Measurements from ENCODE around the gene HDAC6. TPM values are rescaled to one million over a fixed set of nuclear protein-coding genes. Genes with fewer than 3 reads are reported as not detected.
"Not testable (repeated sequence)": the region's sequence is repeated elsewhere in the genome, so short reads cannot be mapped to it uniquely, and the experiment has no call there.

The HDAC6 gene
- total RNA-seq, 1 donor from 2014 or later = 77.7 TPM

DNA sequence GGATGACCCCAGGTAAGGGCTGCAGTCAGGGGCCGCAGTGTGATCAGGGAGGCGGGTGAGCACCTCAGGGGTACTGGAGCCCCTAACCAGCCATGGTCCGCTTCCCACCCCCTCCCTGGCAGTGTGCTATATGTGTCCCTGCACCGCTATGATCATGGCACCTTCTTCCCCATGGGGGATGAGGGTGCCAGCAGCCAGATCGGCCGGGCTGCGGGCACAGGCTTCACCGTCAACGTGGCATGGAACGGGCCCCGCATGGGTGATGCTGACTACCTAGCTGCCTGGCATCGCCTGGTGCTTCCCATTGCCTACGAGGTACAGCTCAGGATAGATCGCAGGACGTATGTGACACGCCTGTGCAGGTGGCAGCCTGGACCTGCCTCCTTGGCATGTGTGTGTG lies 16.2 kb downstream of the HDAC6 start:
- intact Hi-C loops (cut with micrococcal nuclease) = no loop called here
- Mint-ChIP-seq H3K4me3 (ENCODE audit: low read depth) (no peak overlapping the region), H3K36me3 (ENCODE audit: low read depth) (peaks cover 7% of the 10 kb centered on the region), H3K27ac (no peak overlapping the region), H3K9me3 (no peaks in the 10 kb centered on the region), H3K27me3 (ENCODE audit: low read depth) (no peaks in the 10 kb centered on the region), H3K4me1 (ENCODE audit: low read depth) (peaks cover 1% of the 10 kb centered on the region)
- no peak for DNase-seq (ENCODE audit: low spot score)

DNA sequence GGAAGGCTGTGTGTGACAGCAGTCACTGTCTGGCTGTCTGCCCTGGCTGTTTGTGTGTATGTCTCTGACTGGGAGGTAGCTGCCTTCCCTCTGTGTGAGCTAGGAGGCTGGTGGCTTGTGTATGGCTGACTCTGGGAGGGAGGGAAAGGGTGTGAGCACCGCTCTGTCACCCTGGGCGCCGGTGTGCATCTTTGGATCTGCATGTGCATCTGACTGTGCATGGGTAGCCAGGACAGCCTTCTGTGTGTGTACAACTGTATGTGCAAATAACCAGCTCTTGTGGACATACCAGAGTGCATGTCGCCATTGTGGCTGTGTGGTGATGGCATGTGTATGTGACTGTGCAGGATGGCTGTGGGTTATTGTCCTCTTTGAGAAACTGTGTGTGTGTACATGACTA lies 17.0 kb downstream of the HDAC6 start:
- intact Hi-C loops (cut with micrococcal nuclease) = no loop called here
- H3K36me3 Mint-ChIP-seq (ENCODE audit: low read depth) = peaks cover 9% of the 10 kb centered on the region
- H3K4me1 Mint-ChIP-seq (ENCODE audit: low read depth) = peaks cover 1% of the 10 kb centered on the region
- DNase-seq (ENCODE audit: low spot score) = no peak
- no peak overlapping the region for H3K27ac Mint-ChIP-seq
- H3K9me3 Mint-ChIP-seq = no peaks in the 10 kb centered on the region
- no peak overlapping the region for H3K4me3 Mint-ChIP-seq (ENCODE audit: low read depth)
- H3K27me3 Mint-ChIP-seq (ENCODE audit: low read depth) = no peaks in the 10 kb centered on the region

DNA sequence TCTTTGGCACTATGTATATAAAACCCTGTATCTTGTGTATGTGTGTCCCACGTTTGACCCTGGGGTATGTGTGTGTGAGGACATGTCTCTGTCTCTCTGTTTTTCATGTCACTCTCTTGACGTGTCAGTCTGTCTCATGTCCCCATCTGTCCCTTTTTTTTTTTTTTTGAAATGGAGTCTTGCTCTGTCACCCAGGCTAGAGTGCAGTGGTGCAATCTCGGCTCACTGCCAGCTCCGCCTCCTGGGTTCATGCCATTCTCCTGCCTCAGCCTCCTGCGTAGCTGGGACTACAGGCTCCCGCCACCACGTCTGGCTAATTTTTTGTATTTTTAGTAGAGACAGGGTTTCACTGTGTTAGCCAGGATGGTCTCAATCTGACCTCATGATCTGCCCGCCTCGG lies 17.5 kb downstream of the HDAC6 start:
- H3K9me3 Mint-ChIP-seq; H3K4me3 Mint-ChIP-seq (ENCODE audit: low read depth); H3K27me3 Mint-ChIP-seq (ENCODE audit: low read depth); H3K4me1 Mint-ChIP-seq (ENCODE audit: low read depth); intact Hi-C loops (cut with micrococcal nuclease); DNase-seq (ENCODE audit: low spot score); H3K27ac Mint-ChIP-seq: not testable (repeated sequence)
- H3K36me3 Mint-ChIP-seq (ENCODE audit: low read depth) = peaks cover 11% of the 10 kb centered on the region

DNA sequence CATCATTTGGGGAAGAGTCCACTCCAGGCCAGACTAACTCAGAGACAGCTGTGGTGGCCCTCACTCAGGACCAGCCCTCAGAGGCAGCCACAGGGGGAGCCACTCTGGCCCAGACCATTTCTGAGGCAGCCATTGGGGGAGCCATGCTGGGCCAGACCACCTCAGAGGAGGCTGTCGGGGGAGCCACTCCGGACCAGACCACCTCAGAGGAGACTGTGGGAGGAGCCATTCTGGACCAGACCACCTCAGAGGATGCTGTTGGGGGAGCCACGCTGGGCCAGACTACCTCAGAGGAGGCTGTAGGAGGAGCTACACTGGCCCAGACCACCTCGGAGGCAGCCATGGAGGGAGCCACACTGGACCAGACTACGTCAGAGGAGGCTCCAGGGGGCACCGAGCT lies 21.2 kb downstream of the HDAC6 start:
- H3K4me3 Mint-ChIP-seq (ENCODE audit: low read depth) = no peak overlapping the region
- DNase-seq (ENCODE audit: low spot score) = no peak
- no peak overlapping the region for H3K27ac Mint-ChIP-seq
- H3K36me3 Mint-ChIP-seq (ENCODE audit: low read depth) = peaks cover 27% of the 10 kb centered on the region
- intact Hi-C loops (cut with micrococcal nuclease) = no loop called here
- peaks cover 1% of the 10 kb centered on the region for H3K4me1 Mint-ChIP-seq (ENCODE audit: low read depth)
- H3K27me3 Mint-ChIP-seq (ENCODE audit: low read depth) = peaks cover 8% of the 10 kb centered on the region
- H3K9me3 Mint-ChIP-seq = no peaks in the 10 kb centered on the region

DNA sequence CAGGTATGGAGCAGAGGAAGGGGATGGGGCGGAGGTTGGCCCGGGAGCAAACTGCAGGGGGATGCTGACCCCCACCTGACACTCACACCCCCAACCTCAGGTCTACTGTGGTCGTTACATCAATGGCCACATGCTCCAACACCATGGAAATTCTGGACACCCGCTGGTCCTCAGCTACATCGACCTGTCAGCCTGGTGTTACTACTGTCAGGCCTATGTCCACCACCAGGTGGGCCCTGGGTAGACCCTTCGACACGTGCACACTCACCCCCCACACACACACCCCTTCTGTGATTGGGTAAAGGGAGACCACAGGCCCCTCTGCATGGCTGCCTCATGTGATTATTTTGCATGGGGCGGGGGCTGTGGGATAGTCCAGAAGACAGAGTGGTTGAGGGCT lies 22.2 kb downstream of the HDAC6 start:
- Mint-ChIP-seq H3K4me3 (ENCODE audit: low read depth) (no peak overlapping the region), H3K4me1 (ENCODE audit: low read depth) (peaks cover 1% of the 10 kb centered on the region), H3K9me3 (no peaks in the 10 kb centered on the region), H3K27me3 (ENCODE audit: low read depth) (peaks cover 8% of the 10 kb centered on the region), H3K36me3 (ENCODE audit: low read depth) (peaks cover 27% of the 10 kb centered on the region), H3K27ac (no peak overlapping the region)
- no peak for DNase-seq (ENCODE audit: low spot score)
- intact Hi-C loops (cut with micrococcal nuclease) = no loop called here

DNA sequence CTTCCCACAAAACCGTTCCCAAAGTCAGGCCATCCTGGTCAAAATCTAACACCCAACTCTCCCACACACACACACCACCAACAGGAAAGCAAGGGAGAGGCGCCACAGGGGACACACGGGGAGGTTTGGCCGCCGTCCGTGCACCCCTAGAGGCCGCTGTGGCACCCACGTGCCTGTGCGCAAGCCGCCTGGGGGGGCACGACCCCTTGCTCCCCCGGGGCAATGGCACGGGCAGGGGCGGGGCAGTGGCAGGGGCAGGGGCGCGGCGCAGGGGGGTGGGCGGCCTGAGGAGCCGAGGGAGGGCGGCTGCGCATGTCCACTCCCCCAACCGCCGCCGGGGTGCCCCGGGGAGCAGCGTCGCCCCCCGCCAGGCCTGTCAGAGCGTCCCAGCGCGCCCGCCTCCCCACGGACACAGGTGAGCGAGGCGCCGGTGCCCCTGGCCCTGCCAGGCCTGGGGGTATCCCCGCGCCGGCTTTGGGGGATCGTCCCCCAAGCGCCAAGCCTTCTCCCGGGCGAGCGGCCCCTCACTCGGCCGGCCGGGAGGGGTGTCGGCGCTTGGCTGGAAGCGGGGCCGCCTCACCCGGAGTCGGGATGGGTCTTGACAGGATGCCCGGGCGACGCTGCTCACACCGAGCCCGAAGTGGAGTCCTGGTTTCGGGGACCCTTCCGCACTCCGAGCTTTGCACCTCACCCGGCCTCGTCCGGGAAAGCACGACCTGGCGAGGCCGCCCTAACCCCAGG lies 24.4 kb downstream of the HDAC6 start, which contains the start of gene ERAS:
ERAS (plus strand) TSS at position 379 of the 741 bp plus-strand sequence. CDS start 2,611 bp downstream, outside the sequence.
- Mint-ChIP-seq H3K9me3 (no peaks in the 10 kb centered on the region), H3K27me3 (ENCODE audit: low read depth) (peaks cover 19% of the 10 kb centered on the region), H3K4me1 (ENCODE audit: low read depth) (peaks cover 1% of the 10 kb centered on the region), H3K36me3 (ENCODE audit: low read depth) (peaks cover 24% of the 10 kb centered on the region), H3K4me3 (ENCODE audit: low read depth) (no peak within 1 kb of the TSS), H3K27ac (no peak within 1 kb of the TSS)
- intact Hi-C loops (cut with micrococcal nuclease) = no loop called here
- DNase-seq (ENCODE audit: low spot score) = no peak

DNA sequence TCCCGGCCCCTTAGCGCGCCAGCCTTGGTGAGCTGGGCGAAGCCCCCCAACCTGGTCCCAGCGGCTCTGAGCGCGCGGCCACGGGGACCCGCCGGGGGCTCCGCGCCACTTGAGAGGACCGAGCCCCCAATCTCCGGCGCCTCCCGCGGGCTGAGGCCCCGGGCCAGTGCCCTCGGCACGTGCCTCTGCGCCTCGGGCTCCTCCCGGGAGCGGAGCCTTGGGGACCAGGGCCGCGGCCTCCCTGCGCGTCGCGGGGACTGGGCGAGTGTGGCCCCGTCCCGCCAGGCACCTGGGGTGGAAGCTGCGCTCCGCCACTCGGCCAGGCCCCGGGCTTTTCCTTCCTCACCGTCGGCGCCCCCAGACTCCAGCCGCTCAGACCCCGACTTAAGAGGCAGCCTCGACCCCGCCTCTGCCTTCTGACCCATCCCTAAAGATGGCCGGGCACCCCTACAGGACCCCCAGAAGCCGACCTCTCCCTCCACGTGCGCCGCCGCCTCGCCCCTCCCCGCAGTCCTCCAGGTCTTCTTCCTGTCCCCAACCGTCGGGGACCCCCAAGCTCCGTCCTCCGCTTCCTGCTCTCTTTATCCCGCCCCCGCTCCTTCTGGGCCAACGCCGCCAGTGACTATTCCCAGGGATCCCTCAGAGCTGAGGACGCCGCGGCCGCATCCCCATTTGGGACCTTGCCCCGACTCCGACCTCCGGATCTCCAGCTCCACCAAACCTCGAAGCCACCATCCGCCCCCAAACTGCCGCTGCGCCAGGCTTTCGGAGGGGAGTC lies 25.2 kb downstream of the HDAC6 start:
- Mint-ChIP-seq H3K4me1 (ENCODE audit: low read depth) (peaks cover under 1% of the 10 kb centered on the region), H3K4me3 (ENCODE audit: low read depth) (no peak overlapping the region), H3K36me3 (ENCODE audit: low read depth) (peaks cover 24% of the 10 kb centered on the region), H3K27me3 (ENCODE audit: low read depth) (peaks cover 20% of the 10 kb centered on the region), H3K9me3 (no peaks in the 10 kb centered on the region), H3K27ac (no peak overlapping the region)
- intact Hi-C loops (cut with micrococcal nuclease) = no loop called here
- DNase-seq (ENCODE audit: low spot score) = no peak

DNA sequence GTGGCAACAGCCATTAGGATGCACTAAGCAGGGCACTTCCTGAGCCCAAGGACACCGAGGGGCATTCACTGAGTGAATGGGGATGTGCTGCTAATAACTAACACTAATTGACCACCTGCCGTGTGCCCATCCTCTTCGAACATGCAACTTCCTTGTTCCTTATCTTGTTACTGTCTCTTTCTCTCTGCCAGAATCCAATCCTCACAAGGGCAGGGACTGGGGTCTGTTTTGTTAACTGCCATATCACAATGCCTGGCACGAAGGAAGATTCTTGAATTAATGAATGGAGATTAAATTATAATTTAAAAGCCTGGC lies 25.7 kb downstream of the HDAC6 start:
- H3K4me3 Mint-ChIP-seq (ENCODE audit: low read depth) = no peak overlapping the region
- H3K27ac Mint-ChIP-seq = no peak overlapping the region
- no peak for DNase-seq (ENCODE audit: low spot score)
- intact Hi-C loops (cut with micrococcal nuclease) = no loop called here
- no peaks in the 10 kb centered on the region for H3K9me3 Mint-ChIP-seq
- peaks cover 24% of the 10 kb centered on the region for H3K36me3 Mint-ChIP-seq (ENCODE audit: low read depth)
- no peaks in the 10 kb centered on the region for H3K4me1 Mint-ChIP-seq (ENCODE audit: low read depth)
- H3K27me3 Mint-ChIP-seq (ENCODE audit: low read depth) = peaks cover 22% of the 10 kb centered on the region

DNA sequence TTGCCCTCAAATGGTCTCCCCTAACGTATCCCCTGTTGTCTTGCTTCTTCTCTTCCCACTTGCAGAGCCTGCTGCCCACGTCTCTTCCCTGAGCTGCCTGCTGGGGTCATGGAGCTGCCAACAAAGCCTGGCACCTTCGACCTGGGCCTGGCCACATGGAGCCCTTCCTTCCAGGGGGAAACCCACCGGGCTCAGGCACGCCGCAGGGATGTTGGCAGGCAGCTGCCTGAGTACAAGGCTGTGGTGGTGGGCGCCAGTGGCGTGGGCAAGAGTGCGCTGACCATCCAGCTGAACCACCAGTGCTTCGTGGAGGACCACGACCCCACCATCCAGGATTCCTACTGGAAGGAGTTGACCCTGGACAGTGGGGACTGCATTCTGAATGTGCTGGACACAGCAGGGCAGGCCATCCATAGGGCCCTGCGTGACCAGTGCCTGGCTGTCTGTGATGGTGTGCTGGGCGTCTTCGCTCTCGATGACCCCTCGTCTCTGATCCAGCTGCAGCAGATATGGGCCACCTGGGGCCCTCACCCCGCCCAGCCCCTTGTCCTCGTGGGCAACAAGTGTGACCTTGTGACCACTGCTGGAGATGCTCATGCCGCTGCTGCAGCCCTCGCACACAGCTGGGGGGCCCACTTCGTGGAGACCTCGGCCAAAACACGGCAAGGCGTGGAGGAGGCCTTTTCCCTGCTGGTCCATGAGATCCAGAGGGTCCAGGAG lies 27.3 kb downstream of the HDAC6 start:
- Mint-ChIP-seq H3K36me3 (ENCODE audit: low read depth) (peaks cover 18% of the 10 kb centered on the region), H3K4me1 (ENCODE audit: low read depth) (peaks cover 2% of the 10 kb centered on the region), H3K27ac (no peak overlapping the region), H3K27me3 (ENCODE audit: low read depth) (peaks cover 38% of the 10 kb centered on the region), H3K9me3 (no peaks in the 10 kb centered on the region), H3K4me3 (ENCODE audit: low read depth) (no peak overlapping the region)
- no peak for DNase-seq (ENCODE audit: low spot score)
- intact Hi-C loops (cut with micrococcal nuclease) = no loop called here

DNA sequence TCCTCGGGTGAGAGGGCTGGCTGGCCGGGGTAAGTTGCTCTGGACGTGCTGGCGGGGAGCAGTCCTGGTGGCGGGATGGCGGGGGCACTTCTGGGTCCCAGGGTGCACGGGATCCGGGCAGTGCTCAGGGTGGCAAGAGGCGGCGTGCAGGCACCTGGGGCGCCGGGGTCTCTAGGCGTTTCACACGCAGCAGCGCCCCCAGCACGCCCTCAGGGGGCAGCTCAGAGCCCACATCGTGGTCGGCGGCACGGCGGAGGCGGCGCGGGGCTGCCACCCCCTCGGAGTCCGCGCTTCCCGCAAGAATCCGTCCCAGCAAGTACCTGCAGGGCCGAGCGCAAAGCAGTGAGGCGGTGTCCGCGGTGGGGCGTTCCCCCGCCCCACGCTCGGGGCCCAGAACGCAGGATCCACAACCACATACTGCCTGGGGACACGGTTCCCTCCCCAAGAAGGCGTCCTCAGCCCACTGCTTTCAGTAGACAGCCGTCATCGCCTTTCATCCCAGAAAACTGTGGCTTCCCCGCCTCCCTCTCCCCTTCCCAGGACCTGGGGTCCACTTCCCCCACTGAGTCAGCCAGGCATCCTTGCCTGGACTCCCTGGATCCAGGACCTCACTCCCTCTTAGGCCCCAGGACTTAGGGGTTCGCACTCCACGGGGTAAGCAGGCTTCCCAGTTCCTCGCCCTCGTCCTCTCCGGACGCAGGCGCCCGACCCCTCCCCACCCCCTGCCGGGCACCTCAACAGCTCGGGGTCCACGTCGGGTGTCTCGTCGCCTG lies 29.5 kb downstream of the HDAC6 start:
- H3K36me3 Mint-ChIP-seq (ENCODE audit: low read depth) = peaks cover 5% of the 10 kb centered on the region
- intact Hi-C loops (cut with micrococcal nuclease) = no loop called here
- no peak overlapping the region for H3K27ac Mint-ChIP-seq
- H3K4me1 Mint-ChIP-seq (ENCODE audit: low read depth) = peaks cover 10% of the 10 kb centered on the region
- no peak for DNase-seq (ENCODE audit: low spot score)
- H3K27me3 Mint-ChIP-seq (ENCODE audit: low read depth) = peaks cover 52% of the 10 kb centered on the region
- no peaks in the 10 kb centered on the region for H3K9me3 Mint-ChIP-seq
- H3K4me3 Mint-ChIP-seq (ENCODE audit: low read depth) = no peak overlapping the region

DNA sequence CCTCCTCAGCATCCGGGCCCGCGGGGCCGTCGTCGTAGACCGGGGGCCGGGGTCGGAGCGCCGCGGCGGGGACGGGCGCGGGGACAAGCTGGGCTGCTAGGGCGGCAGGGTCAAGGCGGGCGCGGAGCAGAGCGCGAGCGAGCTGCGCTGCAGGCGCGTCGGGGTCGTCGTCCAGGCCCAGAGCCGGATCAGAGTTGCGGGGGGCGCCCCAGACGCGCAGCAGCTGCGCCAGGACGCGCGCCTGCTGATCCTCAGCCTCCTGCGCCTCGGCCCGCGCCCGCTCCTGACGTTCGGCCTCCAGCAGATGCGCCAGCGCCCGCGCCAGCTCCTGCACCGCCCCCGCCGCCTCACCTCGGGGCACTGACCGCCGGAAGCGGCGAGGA lies 30.0 kb downstream of the HDAC6 start:
- H3K9me3 Mint-ChIP-seq = no peaks in the 10 kb centered on the region
- H3K4me1 Mint-ChIP-seq (ENCODE audit: low read depth) = peaks cover 10% of the 10 kb centered on the region
- H3K27me3 Mint-ChIP-seq (ENCODE audit: low read depth) = peaks cover 56% of the 10 kb centered on the region
- H3K4me3 Mint-ChIP-seq (ENCODE audit: low read depth) = no peak overlapping the region
- H3K36me3 Mint-ChIP-seq (ENCODE audit: low read depth) = peaks cover 5% of the 10 kb centered on the region
- intact Hi-C loops (cut with micrococcal nuclease) = no loop called here
- DNase-seq (ENCODE audit: low spot score) = no peak
- no peak overlapping the region for H3K27ac Mint-ChIP-seq

DNA sequence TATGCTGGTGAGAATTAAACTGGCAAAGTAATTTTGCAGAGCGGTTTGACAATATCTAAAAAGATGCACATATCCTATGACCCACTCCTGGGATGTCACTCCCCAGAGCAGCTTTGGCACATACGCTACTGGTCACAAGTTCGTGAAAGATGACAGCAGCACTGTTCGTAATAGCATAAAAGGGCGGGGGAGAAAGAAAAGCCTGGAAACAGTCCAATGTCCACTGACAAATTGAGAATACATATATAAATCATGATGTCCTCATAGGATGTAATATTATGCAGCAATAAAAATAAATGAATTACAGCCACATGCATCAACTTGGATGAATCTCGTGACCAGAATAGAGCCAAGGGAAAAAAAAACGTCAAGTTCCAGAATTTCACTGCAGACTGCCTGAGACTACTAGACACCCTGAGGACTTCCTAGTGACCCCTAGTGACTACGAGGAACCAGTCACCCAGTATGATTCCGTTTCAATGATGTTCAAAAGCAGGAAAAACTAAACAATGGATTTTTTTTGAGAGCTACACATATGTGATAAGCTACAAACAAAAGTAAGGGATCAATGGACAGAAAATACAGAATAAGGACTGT lies 31.8 kb downstream of the HDAC6 start:
- Mint-ChIP-seq H3K36me3 (ENCODE audit: low read depth) (no peaks in the 10 kb centered on the region), H3K4me3 (ENCODE audit: low read depth) (no peak overlapping the region), H3K27ac (no peak overlapping the region), H3K4me1 (ENCODE audit: low read depth) (peaks cover 10% of the 10 kb centered on the region), H3K27me3 (ENCODE audit: low read depth) (peaks cover 50% of the 10 kb centered on the region), H3K9me3 (no peaks in the 10 kb centered on the region)
- intact Hi-C loops (cut with micrococcal nuclease) = no loop called here
- DNase-seq (ENCODE audit: low spot score) = no peak

Data from activated T-helper 2 cell treated with anti-CD3 and anti-CD28 coated beads, Interferon-gamma antibody, Interleukin-2, Interleukin-4, amounts not matched to agents 10 μg/mL and 5 μg/mL and 100 μg/mL, durations not matched to agents 14 hours and 24 hours and 36 hours (primary cell).